ENCODE data around the gene TMCC1.

GRCh38 chr3:129656659-129657247 lies 236.8 kb downstream of the TMCC1 start:
- TF ChIP-seq PATZ1 (CRISPR knock-in tag; IDR thresholded peaks at IDR 0.05; ENCODE audit: borderline replicate concordance) = no peak
- no peak for TF ChIP-seq CSRNP3 (CRISPR knock-in tag; IDR thresholded peaks at IDR 0.05)
- TF ChIP-seq TCF4 (CRISPR knock-in tag; IDR thresholded peaks at IDR 0.05; ENCODE audit: borderline replicate concordance) = no peak
- no peak for TF ChIP-seq TOX (CRISPR knock-in tag; IDR thresholded peaks at IDR 0.05; ENCODE audit: borderline replicate concordance)
